Stimulated activated CD4-positive, alpha-beta T cell treated with anti-CD3 and anti-CD28 coated beads, Interleukin-12 subunit alpha, Interleukin-12 subunit beta, amount 100 ng/mL, for 24 hours (primary cell): Measurements from ENCODE around the gene ANKH.

Experiments
- DNase-seq, 2 experiments: peaks; one replicate each; pipeline ENCODE4 v3.0.0-alpha.2; 2020; ENCODE audit warnings: low read depth in 2 of 2

The ANKH gene

DNA sequence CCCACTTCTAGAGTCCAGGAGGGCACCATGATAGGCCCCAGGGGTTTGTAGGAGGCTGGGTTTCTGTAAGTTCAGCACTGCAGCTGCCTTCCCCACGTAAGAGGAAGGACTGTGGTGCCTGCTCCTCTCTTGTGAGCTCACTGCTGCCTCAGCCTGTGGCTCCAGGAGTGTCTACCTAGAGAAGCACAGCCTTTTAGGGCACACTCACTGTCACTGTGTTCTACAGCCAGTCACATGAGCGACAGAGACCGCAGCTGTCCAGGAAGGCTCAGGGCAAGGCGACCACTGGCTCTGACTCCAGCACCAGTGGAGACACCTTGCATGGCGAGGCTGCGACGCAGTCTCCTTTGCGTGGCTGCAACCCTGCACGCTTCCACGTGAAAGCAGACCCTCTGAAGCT is 134.3 kb downstream of the ANKH start:
- DNase-seq, result no peak

DNA sequence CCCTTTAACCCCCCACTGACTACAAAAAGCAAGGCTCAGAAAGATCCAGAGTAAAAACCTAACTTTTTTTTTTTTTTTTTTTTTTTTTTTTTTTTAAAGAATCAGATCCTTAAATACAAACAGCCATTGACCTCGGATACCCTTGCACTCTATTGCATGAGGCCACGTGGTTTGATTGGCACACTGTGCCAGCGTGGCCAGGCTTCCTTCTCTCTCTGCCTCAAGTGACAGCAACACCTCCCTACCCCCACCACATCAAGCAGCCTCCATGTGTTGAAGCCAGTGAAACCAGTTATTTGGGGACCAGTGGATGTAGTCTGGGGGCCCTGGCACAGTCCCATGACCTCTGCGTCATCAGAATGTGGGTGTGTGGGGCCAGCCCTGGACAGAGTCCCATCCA is 135.6 kb downstream of the ANKH start:
- DNase-seq, result no peak

DNA sequence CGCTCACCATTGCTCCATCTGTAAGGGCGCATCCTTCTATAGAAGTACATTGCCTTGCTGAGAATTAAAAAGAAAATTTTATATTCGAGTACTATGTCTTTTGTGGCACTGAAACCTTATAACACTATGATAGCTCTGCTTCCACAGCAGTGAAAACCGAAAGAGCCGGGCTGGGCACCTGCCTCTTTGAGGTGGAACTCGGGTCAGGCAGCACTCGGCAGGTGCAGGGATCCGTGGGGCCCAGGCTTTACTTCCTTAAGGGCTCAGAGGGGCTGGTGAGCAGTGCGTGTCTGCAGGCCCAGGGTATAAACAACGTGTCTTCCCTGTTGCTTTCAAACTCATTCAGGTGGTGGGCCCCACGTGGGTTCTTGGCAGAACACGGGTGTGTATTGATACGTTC is 137.2 kb downstream of the ANKH start:
- DNase-seq, result no peak

DNA sequence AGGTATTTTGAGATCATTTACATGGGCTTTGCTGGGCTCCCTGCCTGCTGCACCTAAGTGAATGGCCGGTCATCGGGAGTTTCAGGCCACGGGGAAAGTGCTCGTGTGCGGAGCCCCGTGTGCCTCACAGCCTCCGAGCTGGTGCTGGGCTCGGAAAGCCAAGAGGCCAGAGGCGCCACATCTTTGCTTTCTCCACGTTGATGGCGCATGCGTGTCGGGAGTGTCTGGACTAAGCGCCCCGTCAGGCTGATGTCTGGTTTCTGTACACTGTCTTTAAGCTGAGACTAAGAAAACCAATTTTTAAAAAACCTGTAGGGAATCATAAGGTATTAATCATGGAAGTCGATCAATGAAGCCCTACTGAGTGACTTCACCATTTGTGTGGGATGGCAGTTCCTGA is 137.9 kb downstream of the ANKH start:
- DNase-seq, result no peak

DNA sequence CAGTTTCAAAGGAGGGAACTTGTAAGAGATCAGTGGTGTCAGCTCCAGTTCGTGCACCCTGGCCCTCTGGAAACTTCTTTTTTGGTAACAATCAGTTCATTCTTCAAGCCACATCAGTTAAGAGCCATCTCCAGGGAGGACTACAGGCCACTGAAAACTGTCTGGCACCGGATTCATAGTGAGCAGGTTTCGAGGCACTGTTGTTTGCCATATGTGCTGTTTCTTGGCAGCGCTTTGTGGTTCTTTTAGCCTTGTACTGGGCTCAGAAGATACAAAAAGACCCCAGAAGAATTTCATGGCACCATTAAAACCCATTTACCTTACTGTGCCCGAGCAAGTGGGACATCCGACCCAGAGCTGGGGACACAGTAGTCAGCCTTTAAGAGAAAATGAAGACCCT is 138.6 kb downstream of the ANKH start:
- no peak for DNase-seq

DNA sequence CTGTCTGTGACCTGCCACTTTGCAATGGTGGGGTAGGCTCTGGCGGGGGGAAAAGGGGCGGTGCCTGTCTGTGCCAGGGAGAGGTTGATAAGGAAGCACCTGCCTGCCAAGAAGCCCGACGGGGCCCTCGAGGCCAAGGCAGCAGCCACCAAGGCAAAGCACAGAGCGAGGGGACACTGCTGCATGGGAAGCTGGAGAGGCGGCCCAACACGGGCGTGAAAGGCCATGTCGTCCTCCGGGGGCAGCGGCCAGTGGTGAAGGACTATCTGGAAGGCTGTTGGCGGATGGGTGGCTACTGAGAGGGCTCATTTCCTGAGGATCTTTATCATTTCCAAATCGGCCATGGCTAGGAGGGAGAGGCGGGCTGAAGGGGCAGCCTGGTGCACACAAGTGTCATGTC is 140.7 kb downstream of the ANKH start:
- DNase-seq, result no peak

DNA sequence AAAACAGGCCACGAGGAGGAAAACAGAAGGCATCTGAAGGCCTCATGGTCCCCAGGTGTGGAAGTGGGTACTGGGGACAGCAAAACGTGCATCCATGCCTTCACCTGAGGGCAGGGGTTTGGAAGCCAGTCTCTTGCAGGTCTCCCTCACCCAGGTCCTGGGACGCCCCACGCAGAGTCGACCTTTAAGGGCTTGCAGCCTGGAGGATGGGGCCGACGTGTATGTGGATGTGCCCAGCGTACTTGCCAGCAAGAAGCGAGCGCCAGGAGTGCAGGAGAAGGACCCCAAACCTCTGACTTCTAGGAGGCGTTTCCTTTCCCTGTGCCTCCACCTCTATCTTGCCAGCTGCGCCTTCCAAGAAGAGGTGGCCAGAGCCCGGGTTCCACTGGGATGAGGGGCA is 141.1 kb downstream of the ANKH start:
- no peak for DNase-seq

DNA sequence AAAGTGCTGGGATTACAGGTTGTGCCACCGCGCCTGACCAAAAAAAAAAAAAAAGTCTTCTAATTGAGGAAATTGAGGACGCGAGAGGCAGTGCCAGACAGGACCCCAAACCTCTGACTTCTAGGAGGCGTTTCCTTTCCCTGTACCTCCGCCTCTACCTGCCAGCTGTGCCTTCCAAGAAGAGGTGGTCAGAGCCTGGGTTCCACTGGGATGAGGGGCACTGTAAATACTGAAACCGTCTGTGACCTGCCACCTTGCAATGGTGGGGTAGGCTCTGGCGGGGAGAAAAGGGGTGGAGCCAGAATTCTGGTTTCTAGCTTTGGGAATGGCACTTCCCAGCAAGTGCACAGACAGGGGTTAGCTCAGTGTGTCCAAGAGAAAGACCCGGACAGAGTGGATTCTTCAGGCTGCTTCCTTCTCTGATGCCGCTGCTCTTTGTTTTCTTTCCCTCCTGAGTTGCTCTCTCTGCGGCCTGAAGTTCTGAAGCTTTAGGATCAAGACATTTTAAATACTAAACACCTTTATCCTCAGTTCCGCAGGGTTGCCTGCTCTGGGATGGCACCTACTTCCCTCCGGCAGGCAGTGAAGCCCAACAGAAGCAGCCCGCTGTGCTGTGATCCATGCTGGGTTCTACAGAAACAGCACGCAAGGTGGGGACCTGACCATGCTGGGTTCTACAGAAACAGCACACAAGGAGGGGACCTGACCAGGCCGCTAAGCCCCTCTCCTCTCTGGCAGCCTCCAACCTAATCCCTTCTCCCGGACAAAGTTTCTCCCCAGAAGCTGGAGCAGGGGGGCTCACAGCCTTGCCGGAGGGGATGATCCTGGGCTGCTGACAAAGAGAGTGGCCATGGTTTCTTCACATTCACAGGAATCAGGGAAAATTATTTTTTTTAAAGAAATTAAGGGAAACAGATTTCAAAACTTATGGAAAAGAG is 141.9 kb downstream of the ANKH start:
- DNase-seq, result no peak

DNA sequence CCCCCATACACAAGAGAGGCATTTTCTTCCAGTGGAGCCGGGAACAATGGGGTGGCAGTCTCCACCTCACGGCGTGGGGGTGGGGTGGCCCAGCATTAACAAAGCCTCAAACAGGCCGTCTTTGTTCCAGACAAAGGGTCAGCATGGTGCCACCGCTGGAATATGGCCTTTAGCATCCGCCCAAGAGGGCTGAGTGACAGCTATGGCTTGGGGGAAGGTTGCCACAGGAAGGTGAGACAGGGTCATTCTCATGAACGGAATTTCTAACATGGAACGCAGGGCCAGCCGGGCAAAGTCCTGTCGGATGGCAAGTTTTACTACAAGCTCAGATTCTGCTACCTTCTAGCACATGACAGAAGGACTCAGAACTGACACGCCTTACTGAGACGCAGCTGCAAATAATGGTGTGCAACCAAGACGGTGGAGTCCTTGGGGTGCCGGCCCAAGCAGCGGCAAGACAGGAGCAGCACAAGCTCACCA is 143.1 kb downstream of the ANKH start:
- DNase-seq, result no peak

DNA sequence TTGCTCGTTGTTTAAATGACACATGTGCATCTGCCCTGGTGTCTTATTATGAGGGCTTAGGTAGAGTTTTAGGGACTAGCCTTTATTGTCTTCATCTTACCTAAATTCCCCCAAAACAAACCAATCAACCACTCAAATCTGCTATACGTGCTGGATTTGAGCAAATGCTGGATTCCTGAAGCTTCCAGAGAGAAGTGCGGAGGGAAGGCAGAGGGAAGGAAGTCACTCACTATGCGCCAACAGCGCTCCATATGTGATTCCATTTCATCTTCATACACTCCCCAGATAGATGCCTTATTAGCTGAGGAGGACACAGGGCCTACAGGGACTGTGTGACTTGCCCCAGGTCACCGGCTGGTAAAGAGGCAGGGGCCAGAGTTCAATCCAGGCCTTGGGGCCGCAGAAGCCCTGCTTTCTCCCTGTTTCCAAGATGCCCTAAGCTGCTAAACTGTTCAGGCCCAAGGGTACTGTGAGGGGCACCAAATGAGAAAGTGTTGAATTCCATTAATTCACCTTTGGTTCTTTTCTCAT is 143.6 kb downstream of the ANKH start:
- DNase-seq, result no peak

DNA sequence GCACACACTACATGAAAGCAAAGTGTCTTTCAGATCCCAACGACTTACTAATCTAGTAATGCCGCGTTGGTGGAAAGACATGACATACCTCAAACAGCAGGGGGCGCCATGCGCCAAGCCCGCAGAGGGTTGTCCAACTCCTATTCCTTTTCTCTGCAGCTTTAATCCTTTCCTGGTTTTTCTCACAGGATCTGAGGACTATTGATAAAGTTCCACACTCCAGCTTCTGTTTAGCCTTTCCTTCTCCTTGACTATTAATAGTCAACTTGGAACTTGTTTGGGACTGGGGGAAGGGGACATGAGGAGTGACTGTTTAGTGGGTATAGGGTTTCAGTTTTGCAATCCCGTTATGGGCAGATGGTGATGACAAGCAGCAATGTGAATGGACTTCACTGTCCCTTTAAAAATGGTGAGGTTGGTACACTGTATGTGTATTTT is 144.1 kb downstream of the ANKH start:
- DNase-seq, result peak; percentile 53 to 71

DNA sequence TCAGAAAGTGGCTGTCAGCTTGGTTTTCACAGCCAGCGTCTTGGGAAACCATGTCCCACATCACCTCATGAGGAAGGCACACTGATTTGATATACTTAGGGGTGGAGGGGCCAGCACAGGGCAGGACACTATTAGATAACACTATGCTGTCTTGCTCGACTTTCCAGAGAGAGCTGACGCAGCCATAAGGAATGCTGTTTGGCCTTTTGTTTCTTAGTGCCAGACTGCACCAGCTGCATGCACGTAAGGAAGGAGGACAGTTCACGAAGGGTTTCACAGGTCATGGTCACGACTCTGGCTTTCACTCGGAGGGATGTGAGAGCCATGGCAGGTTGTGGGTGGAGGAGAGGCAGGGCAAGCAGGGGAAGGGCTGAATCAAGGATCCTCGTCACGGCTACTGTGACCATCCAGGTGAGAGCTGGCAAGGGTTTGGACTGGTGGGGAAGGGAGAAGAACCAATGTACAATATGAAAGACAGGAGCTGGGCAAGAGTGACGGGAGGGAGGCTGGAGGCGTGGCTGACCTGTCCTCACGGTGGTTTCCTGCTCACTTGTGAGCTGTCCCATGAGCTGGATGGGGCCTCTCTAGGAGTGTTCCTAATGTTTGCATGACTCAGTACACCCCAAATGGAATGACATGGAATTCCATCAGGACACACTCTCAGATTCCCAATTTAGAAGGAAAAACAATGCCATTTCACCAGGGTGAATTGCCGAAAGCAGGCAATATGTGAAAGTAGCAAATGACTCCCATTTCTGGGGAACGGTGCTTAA is 145.3 kb downstream of the ANKH start:
- no peak for DNase-seq

DNA sequence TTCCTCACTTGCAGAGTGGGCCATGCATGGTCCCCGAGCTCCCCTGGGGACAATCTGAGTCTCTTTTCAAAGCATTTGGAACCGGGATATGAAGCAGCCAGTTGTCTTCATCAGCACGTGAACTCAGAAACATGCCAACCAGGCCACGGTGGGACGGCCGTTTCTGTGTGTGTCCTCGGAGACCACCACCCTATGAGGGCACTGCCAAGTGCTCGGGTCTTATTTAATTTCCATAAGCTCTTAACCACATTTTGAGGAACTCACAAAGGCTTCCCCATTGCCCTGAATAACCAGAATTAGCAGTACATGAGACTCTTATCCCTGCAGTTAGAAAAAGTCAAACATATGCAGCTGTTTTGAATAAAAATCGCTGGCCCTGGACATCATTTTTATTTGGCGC is 146.9 kb downstream of the ANKH start:
- DNase-seq, result no peak

DNA sequence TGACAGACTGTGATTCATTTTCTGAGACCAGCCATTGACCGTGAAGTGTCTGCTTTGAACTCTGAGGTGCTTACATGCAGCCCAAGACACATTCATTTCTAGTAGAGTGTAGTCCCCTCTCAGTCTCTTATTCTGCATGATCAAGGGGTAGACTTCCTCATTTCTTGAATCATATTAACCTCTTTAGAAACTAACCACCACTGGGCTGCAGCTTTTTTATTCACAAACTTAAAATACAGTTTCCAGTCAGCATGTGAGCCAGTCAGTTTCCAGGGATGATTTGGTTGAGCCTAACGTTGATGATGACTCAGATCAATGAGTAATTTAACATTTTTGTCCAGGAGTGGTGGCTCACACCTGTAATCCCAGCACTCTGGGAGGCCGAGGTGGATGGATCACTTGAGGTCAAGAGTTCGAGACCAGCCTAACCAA is 147.9 kb downstream of the ANKH start:
- DNase-seq, result no peak

DNA sequence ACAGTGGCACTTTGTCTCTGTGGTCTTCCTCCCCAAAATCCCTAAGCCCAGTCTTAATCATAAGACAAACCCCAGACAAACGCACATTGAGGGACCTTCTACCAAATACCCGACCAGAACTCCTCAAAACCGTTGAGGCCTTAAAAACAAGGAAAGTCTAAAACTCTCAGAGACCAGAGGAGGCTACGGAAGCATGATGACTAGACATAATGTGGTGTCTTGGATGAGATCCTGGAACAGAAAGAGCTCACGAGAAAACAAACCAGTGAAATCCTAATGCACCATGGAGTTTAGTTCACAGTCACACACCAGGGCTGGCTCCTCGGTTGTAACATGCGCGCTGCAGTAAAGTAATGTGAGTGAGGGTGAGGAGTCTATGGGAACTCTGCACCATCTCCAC is 148.7 kb downstream of the ANKH start:
- DNase-seq, result no peak

DNA sequence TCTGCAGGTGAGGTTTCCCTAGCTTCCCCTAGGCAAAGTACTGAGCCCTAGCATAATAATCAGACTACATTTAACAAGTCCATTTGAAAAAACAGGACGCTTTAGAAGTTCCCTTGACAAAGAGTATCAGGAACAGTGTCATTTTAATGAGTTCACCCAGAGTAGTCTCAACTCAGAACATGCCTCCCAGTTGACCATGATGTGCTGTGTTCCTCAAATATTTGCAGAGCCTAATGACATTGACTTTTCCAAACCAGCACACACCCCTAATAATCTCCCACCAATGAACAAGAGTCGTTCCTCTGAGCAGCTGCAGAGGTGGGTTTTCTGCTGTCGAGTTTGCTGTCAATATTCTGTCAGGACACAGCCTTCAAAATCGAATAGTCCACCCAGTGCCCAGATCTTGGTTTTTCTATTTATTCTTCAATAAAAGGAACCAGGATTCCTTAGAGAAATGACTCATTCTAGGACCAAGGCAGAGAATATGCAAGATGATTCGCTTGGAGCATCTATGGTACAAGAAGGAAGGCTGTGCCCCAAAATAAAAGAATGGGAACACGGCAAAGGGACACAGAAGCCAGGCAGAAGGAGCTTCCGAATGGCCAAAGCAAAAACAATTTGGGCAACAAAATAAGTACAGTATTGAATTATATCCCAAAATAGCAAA is 149.5 kb downstream of the ANKH start:
- DNase-seq, result no peak

DNA sequence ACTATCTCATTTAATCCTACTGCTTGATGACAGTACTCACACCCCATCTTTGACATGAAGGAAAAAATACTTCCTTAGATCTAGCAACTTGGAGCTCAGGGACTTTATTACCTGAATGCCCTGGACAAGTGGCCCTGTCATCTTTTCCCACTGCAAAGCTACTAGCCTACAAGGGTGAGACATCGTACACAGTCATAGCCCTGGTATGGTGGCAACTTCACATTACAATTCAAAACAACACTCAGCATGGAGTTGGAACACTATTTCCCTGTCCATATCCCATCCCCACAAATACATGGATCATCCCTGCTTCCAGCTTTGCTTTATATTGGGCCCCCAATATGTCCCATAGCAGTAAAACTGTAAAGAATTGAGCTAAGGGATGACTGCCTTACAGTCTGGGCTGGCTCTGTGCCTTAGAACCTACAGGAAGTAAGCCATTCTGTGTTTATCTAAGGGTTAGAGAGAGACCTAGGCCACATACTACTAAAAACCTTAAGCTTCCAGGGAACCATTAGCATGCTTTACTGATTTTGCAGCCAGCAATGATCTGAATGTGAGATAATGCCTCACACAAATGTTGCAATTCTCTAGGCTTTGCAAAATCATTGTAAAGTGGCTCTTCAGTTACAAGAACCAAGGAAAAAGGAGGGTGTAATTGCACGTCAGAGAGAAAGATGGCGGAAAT is 151.2 kb downstream of the ANKH start:
- no peak for DNase-seq

DNA sequence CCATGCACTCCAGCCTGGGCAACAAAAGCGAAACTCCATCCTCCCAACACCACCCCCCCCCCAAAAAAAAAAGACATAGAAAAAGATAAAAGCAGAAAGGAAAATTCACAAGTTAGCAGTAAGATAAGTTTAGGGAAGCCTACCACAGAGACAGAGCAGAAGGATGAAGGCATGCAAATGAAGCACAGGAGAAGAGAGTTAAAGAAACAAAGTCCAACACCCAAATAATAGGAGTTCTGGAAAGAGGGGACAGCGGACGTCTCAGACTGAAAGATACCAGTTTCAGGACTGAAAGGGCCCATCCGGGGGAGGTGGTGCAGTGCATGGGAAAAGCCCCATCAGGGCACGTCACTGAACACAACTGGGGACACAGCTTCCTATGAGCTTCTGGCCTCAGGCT is 152.8 kb downstream of the ANKH start:
- no peak for DNase-seq

DNA sequence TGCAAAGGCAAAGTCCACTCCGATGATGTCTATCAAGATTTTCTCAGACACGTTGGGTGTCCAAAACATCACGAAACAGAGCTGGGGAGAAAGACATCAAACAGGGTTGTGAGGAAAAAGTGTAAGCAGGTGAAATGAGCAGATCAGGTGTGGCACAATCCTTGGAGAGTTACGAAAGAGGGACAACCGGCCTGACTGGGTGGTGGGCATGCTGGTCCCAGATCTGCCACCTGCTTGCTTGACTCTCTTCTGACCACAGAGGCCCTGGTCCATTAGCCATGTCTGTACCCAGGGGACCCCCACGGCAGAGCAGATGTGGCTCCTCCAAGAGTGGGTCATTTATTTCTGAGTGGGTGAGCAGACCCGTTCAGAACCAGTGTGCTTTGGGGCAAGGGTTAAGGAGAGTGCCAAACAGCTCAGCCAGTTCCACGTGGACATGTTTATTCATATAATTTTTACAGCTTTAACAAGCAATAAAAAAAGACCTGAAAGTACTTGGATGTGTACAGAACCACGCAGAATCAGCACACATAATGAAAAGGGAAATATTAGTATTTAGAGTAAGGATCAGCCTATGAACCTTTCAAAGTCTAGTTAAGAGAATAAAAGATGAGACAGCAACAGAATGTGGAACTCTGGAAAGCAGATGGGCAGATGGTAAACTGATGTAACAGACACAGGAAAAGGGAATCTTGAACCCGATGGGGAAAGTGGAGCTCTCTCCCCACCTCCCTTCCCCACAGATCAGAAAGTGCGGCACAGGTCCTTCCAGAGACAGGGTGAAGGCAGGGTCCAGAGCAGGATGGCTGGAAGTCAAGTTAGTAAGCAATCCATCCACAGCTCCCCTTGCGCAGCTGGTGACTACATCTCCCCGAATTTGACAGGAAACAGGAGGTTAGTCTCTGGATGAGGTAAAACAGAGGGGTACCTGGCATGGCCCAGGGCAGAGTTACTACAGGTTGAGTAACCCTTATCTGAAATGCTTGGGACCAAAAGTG is 154.5 kb downstream of the ANKH start:
- DNase-seq, result no peak

DNA sequence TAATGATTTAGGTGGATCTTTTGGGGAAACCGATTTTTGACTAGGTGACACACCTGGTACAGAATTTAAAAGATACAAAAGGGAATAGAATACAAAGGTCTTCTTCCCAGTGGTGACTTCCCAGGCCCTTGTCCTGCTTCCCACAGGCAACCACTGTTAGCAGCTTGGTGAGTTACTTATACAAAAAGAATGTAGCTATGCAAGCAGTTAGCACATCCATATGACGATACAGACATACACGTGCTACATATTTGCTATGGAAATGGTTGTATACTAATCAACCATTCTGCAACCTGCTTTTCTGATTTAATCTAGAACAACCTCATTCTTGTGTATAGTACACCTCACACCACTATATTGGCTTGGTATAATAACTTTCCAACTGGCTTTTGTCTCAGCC is 156.1 kb downstream of the ANKH start:
- no peak for DNase-seq
